AG09319 (cell line): ENCODE data around the gene DST.

Experiments used
- DNase-seq: peaks from one replicate; pipeline ENCODE4 v3.0.0-alpha.2; 2010; ENCODE audit warnings: low read depth; ENCODE audit errors: extremely low read depth
- CTCF ChIP-seq: IDR thresholded peaks from 2 replicates; pipeline ENCODE4 v1.5.1; 2011; ENCODE audit warnings: low read depth, mild to moderate bottlenecking, inconsistent platforms, low read length, moderate library complexity

Gene DST

GRCh38 chr6:56655249-56655648 lies 12.6 kb upstream of the DST start:
- DNase-seq: no peak
- no peak for TF ChIP-seq CTCF

GRCh38 chr6:56652994-56653393 lies 10.3 kb upstream of the DST start:
- DNase-seq: no peak
- no peak for TF ChIP-seq CTCF

GRCh38 chr6:56652231-56652630 lies 9.5 kb upstream of the DST start:
- no peak for TF ChIP-seq CTCF
- DNase-seq: no peak

- no peak for DNase-seq
- TF ChIP-seq CTCF: no peak
Measured at GRCh38 chr6:56650191-56650590, 7.5 kb upstream of the DST start.

- no peak for TF ChIP-seq CTCF
- DNase-seq: no peak
Measured at GRCh38 chr6:56649782-56650181, 7.1 kb upstream of the DST start.

- no peak for DNase-seq
Measured at GRCh38 chr6:56649053-56649769, 6.5 kb upstream of the DST start.

GRCh38 chr6:56647172-56647762 lies 4.6 kb upstream of the DST start:
- DNase-seq: no peak
- no peak for TF ChIP-seq CTCF

More at GRCh38 chr6:56649053-56649769, 6.5 kb upstream of the DST start:
- no peak for TF ChIP-seq CTCF
